ENCODE data around the gene CCPG1.

CCPG1 gene

DNA sequence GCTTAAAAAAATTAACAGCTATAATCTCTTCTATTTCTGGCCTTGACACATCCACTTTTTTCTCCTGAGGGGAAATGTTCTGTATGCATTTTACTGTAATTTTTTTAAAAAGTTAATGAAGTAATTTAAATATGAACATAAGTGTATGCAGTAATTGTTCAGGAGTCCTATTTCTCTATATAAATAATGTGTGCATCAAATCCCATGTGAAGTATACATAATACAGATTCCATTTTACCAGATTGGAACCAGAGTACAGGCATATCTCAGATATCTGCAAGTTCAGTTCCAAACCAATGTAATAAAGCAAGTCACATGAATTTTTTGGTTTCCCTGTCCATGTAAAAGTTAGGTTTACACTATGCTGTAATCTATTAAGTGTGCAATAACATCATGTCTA, 26.6 kb downstream of the CCPG1 start:
- no peak for DNase-seq (ENCODE audit: low spot score)

- DNase-seq (ENCODE audit: low spot score), result no peak
Measured at GRCh38 chr15:55379095-55379494, 29.1 kb downstream of the CCPG1 start.

DNA sequence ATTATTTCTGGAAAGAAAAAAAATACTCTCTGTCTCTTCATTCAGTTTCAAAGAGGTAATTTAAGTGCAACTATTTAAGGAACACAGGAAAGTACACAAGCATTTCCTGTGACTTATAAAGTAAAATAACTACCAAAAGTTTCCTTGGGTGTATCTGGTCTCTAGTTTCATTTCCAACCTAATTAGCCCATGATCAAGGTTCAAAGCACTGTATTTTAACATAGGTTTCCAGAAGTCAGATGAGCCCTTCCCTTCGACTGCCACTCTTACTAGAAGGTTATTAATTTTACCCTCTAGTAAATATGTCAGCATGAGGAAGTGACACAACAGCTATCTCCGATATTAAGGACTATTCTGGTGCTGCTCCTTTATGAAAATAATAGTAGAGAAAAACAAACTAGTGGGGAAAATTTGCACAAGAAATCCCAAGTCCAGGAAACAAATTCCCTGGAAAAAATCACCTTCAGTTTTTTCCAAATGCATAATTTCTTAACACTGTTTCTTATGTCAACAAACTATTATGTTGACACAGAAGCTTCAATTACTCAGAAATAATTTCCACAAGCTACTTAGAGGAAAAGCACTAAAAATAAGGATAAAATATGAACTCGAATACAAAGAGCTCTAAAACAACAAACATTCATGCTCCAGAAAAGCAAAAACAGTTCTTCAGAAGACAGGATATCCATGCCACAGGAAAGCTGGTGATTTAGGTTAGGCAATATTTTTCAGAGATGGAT, 35.3 kb downstream of the CCPG1 start:
- no peak for DNase-seq (ENCODE audit: low spot score)

- no peak for DNase-seq (ENCODE audit: low spot score)
Measured at GRCh38 chr15:55366981-55367380, 41.2 kb downstream of the CCPG1 start.

GRCh38 chr15:55362641-55363040, 45.5 kb downstream of the CCPG1 start:
- DNase-seq (ENCODE audit: low spot score), result no peak

DNA sequence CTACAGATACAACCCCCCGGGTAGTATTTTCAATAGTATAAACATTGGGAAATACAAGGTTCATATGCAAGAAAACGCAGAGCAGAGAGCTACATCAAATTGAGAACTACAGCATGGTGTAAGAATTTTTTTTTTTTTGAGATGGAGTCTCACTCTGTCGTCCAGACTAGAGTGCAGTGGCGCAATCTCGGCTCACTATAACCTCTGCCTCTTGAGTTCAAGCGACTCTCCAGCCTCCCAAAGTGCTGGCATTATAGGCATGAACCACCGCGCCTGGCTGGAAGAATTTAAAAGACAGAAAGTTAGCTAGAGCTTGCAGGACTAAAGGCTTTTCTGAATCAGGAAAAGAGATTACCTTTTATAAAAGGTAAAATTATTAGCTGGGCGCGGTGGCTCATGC, 47.1 kb downstream of the CCPG1 start:
- DNase-seq (ENCODE audit: low spot score), result no peak

- no peak for DNase-seq (ENCODE audit: low spot score)
Measured at GRCh38 chr15:55360256-55360655, 47.9 kb downstream of the CCPG1 start.

GRCh38 chr15:55358471-55358870, 49.7 kb downstream of the CCPG1 start:
- DNase-seq (ENCODE audit: low spot score), result no peak

- DNase-seq (ENCODE audit: low spot score), result no peak
Measured at GRCh38 chr15:55357774-55358173, 50.4 kb downstream of the CCPG1 start.

GRCh38 chr15:55356985-55357585, 51.1 kb downstream of the CCPG1 start:
- no peak for DNase-seq (ENCODE audit: low spot score)

DNA sequence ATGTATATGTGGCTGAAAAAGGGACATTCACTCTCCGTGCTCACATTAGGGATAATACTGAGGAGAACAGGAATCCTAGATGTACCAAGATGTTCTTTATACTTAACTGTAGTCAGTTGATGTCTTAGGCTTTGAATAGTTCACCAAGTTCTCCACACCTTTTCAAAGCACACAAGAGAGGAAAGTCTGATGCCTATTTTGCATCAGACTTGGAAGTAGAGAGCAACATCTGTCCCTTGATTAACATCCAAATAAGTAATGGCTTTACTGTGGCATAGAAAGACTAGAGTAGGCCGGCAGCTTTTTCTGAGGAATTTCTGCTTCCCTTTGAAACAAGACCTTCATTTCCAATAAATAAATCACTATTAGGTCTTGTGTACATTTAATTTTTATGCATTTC, 55.1 kb downstream of the CCPG1 start:
- DNase-seq (ENCODE audit: low spot score), result no peak

- DNase-seq (ENCODE audit: low spot score), result no peak
Measured at GRCh38 chr15:55349282-55349681, 58.9 kb downstream of the CCPG1 start.

GRCh38 chr15:55348281-55348778, 59.8 kb downstream of the CCPG1 start:
- no peak for DNase-seq (ENCODE audit: low spot score)

GRCh38 chr15:55344206-55344605, 64.0 kb downstream of the CCPG1 start:
- no peak for DNase-seq (ENCODE audit: low spot score)

GRCh38 chr15:55343168-55343567, 65.0 kb downstream of the CCPG1 start:
- no peak for DNase-seq (ENCODE audit: low spot score)

DNA sequence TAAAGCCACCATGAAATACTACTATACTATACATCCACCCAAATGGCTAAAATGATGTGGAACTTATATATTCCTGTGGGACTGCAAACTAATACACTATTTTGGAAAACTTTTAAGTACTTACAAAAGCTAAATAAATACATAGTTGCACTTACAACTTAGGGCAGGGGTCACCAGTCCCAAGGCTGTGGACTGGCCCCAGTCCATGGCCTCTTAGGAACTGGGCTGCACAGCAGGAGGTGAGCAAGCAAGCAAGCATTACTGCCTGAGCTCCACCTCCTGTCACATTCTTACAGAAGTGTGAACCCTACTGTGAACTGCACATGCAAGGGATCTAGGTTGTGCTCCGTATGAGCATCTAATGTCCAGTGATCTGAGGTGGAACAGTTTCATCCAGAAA, 71.0 kb downstream of the CCPG1 start:
- no peak for DNase-seq (ENCODE audit: low spot score)

DNA sequence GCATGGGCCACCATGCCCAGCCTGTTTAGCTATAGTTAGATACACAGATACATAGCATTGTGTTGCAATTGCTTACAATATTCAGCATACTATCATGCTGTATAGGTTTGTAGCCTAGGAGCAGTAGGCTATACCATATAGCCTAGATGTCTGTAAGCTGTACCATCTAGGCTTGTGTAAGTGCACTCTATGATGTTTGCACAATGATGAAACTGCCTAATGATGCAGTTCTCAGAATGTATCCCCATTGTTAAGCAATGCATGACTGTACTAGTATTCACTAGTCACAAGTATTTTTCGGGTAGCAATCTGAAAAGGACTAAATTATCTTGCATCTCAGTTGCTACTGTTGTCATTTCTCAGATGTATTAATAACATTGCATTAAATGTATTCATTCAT, 73.2 kb downstream of the CCPG1 start:
- DNase-seq (ENCODE audit: low spot score), result no peak

GRCh38 chr15:55334371-55334770, 73.8 kb downstream of the CCPG1 start:
- no peak for DNase-seq (ENCODE audit: low spot score)

GRCh38 chr15:55327387-55327786, 80.8 kb downstream of the CCPG1 start:
- no peak for DNase-seq (ENCODE audit: low spot score)

GRCh38 chr15:55322467-55322866, 85.7 kb downstream of the CCPG1 start:
- no peak for DNase-seq (ENCODE audit: low spot score)

DNA sequence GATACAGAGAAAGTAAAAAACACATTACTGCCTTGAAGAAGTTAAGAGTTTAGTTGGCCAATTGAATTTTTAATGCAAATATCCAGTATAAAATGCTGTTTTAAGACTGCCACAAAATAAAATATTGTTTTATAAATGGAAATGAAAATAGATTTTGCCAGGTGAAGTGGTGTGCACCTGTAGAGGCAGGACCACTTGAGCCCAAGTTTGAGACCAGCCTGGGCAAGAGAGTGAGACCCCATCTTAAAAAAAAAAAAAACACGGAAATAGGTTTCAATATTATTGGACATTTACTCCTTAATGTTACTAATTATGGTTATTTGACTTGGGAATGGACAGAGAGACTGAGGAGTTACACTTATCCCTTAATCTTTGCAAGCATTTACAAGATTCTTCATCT, 87.2 kb downstream of the CCPG1 start:
- no peak for DNase-seq (ENCODE audit: low spot score)

- DNase-seq (ENCODE audit: low spot score), result no peak
Measured at GRCh38 chr15:55320238-55320550, 88.0 kb downstream of the CCPG1 start.

DNA sequence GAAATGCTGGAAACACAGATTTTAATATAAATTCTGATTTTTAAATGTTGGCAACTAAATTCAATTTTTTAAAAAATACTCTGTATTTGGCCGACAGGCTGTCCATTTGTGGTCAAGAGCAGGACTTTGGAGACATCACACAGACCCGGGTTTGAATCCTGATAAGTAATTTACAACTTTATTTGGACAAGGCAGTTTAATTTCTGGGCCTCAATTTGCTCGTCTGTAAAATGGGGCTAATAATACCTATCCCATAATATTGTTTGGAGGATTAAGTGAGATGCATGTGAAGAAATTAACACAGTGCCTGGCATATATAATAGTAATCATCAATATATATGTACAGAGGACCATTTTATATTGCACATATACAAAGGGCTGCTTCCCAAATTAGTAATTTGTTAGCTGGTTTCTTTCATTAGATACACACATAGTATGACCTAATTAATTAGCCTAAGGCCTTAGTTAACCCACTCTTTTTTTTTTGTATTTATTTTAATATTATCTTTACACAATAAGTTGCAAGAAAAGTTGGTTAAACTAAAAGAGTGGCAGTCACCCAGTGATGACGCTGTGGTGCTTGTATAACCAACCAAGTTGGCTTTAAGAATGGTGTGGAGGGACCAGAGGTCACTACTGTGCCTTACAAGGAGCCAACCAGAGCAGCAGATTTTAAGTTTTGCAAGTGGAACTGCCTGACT, 88.5 kb downstream of the CCPG1 start:
- no peak for DNase-seq (ENCODE audit: low spot score)
